Type B pancreatic cell (in vitro differentiated cells): Measurements from ENCODE around the gene LRRC3. TPM values are rescaled to one million over a fixed set of nuclear protein-coding genes. Genes with fewer than 3 reads are reported as not detected.

Source experiments
- DNase-seq: peaks from one replicate; pipeline ENCODE4 v3.0.0; 2021; ENCODE audit warnings: mixed read lengths; ENCODE audit not compliant: unreplicated experiment; ENCODE audit errors: extremely low spot score
- H3K27ac Mint-ChIP-seq: 2 replicates; pipeline ENCODE4 v1.8.0; 2021; ENCODE audit warnings: mild to moderate bottlenecking, mixed read lengths
- H3K27me3 Mint-ChIP-seq: 2 replicates; pipeline ENCODE4 v1.8.0; 2021; ENCODE audit warnings: mixed read lengths
- H3K36me3 Mint-ChIP-seq: 2 replicates; pipeline ENCODE4 v1.8.0; 2021; ENCODE audit warnings: mixed read lengths
- H3K4me1 Mint-ChIP-seq: one replicate; pipeline ENCODE4 v1.8.0; 2021; ENCODE audit warnings: mixed read lengths; ENCODE audit not compliant: unreplicated experiment
- H3K4me3 Mint-ChIP-seq: 2 replicates; pipeline ENCODE4 v1.8.0; 2021; ENCODE audit warnings: mild to moderate bottlenecking, mixed read lengths
- H3K9me3 Mint-ChIP-seq: 2 replicates; pipeline ENCODE4 v1.8.0; 2021; ENCODE audit warnings: mixed read lengths
- CTCF ChIP-seq: fragments of 200-600 bp; sonication (generic); conservative IDR thresholded peaks from 2 replicates; pipeline ENCODE4 v1.5.0; 2021; ENCODE audit warnings: antibody characterized with exemption, mild to moderate bottlenecking
- total RNA-seq: library from RNA; stranded (reverse); gene quantifications from 2 replicates; pipeline ENCODE4 v1.2.1, GENCODE V29; 2021; ENCODE audit warnings: low replicate concordance

LRRC3 gene
- total RNA-seq, 1 donor from 2014 or later = 8.7 TPM

GRCh38 chr21:44443891-44444285, 11.4 kb upstream of the LRRC3 start:
- no peak overlapping the region for H3K27ac Mint-ChIP-seq
- peaks cover under 1% of the 10 kb centered on the region for H3K27me3 Mint-ChIP-seq
- H3K9me3 Mint-ChIP-seq = no peaks in the 10 kb centered on the region
- no peak overlapping the region for H3K4me3 Mint-ChIP-seq
- H3K36me3 Mint-ChIP-seq = no peaks in the 10 kb centered on the region
- no peak for TF ChIP-seq CTCF
- H3K4me1 Mint-ChIP-seq = peaks cover under 1% of the 10 kb centered on the region
- DNase-seq = no peak

GRCh38 chr21:44444286-44444931, 10.9 kb upstream of the LRRC3 start:
- DNase-seq = no peak
- TF ChIP-seq CTCF = peak; percentile 50
- H3K36me3 Mint-ChIP-seq = no peaks in the 10 kb centered on the region
- H3K27ac Mint-ChIP-seq = no peak overlapping the region
- H3K27me3 Mint-ChIP-seq = peaks cover 5% of the 10 kb centered on the region
- peaks cover 6% of the 10 kb centered on the region for H3K4me1 Mint-ChIP-seq
- H3K9me3 Mint-ChIP-seq = no peaks in the 10 kb centered on the region
- no peak overlapping the region for H3K4me3 Mint-ChIP-seq

GRCh38 chr21:44445145-44445812, 10.0 kb upstream of the LRRC3 start:
- no peaks in the 10 kb centered on the region for H3K9me3 Mint-ChIP-seq
- TF ChIP-seq CTCF = no peak
- H3K36me3 Mint-ChIP-seq = no peaks in the 10 kb centered on the region
- no peak overlapping the region for H3K4me3 Mint-ChIP-seq
- H3K4me1 Mint-ChIP-seq = peaks cover 6% of the 10 kb centered on the region
- DNase-seq = no peak
- H3K27ac Mint-ChIP-seq = no peak overlapping the region
- peaks cover 5% of the 10 kb centered on the region for H3K27me3 Mint-ChIP-seq

GRCh38 chr21:44448651-44449131, 6.6 kb upstream of the LRRC3 start:
- Mint-ChIP-seq H3K27ac (no peak overlapping the region), H3K36me3 (no peaks in the 10 kb centered on the region), H3K27me3 (peaks cover 18% of the 10 kb centered on the region), H3K9me3 (no peaks in the 10 kb centered on the region), H3K4me3 (no peak overlapping the region), H3K4me1 (peaks cover 6% of the 10 kb centered on the region)
- no peak for DNase-seq
- TF ChIP-seq CTCF = no peak

GRCh38 chr21:44449473-44450363, 5.6 kb upstream of the LRRC3 start:
- peaks cover 18% of the 10 kb centered on the region for H3K27me3 Mint-ChIP-seq
- H3K4me1 Mint-ChIP-seq = peaks cover 6% of the 10 kb centered on the region
- no peaks in the 10 kb centered on the region for H3K9me3 Mint-ChIP-seq
- TF ChIP-seq CTCF = no peak
- no peak overlapping the region for H3K27ac Mint-ChIP-seq
- DNase-seq = no peak
- no peak overlapping the region for H3K4me3 Mint-ChIP-seq
- H3K36me3 Mint-ChIP-seq = no peaks in the 10 kb centered on the region
